NOMO-1 treated with dmso at 0.1 percent for 144 hours (cell line): ENCODE measurements around the gene WAPL.
"Not testable (repeated sequence)": the region's sequence is repeated elsewhere in the genome, so short reads cannot be mapped to it uniquely, and the experiment has no call there.

ENCODE experiments used
- DNase-seq: peaks from one replicate; lab custom pipeline; 2025; ENCODE audit not compliant: unreplicated experiment; lab: John Stamatoyannopoulos, UW

The WAPL gene, protein sequence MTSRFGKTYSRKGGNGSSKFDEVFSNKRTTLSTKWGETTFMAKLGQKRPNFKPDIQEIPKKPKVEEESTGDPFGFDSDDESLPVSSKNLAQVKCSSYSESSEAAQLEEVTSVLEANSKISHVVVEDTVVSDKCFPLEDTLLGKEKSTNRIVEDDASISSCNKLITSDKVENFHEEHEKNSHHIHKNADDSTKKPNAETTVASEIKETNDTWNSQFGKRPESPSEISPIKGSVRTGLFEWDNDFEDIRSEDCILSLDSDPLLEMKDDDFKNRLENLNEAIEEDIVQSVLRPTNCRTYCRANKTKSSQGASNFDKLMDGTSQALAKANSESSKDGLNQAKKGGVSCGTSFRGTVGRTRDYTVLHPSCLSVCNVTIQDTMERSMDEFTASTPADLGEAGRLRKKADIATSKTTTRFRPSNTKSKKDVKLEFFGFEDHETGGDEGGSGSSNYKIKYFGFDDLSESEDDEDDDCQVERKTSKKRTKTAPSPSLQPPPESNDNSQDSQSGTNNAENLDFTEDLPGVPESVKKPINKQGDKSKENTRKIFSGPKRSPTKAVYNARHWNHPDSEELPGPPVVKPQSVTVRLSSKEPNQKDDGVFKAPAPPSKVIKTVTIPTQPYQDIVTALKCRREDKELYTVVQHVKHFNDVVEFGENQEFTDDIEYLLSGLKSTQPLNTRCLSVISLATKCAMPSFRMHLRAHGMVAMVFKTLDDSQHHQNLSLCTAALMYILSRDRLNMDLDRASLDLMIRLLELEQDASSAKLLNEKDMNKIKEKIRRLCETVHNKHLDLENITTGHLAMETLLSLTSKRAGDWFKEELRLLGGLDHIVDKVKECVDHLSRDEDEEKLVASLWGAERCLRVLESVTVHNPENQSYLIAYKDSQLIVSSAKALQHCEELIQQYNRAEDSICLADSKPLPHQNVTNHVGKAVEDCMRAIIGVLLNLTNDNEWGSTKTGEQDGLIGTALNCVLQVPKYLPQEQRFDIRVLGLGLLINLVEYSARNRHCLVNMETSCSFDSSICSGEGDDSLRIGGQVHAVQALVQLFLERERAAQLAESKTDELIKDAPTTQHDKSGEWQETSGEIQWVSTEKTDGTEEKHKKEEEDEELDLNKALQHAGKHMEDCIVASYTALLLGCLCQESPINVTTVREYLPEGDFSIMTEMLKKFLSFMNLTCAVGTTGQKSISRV (N-terminal part only)

DNA sequence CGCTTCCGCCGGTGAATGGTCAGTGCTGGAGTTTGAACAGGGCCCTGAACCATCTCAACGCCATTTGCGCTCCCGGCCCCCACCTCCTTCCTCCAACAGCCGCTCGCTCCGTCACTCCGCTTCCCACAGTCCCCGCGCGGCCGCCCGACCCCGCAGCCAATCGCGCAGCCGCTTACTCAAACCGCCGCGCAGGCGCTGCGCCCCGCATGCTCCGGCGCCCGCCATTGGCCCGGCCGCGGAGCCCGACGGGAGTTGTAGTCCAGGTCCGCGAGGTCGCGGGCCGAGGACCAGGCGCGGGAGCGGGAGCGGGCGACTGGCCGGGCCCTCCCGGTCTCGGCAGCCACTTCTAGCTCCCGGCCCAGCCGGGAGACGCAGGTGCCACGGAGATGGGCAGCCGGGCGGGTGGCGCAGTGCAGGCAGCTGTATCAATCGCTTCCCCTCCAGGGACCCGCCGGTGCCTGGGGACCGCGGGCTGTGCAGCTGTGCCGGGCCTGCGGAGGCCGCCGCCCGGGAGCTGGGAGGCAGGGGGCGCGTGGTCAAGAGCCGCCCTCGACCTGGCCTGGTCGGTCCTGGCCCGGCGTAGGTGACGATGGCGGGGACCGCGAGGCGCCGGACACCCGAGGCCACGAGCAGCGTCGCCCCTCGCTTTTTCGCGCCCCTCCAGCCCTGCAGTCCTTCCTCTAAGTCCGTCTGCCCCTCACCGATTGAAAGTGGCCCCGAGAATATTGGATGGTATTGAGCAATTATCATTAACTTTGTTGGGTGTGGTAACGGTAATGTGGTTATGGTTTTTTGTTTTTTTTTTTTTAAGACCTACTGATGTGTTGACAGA lies at the start of gene WAPL:
Gene WAPL (minus strand): TSS at position 115 of the 832 bp plus-strand sequence. CDS start 3,723 bp downstream, outside the sequence.
- DNase-seq: peak; percentile 95

DNA sequence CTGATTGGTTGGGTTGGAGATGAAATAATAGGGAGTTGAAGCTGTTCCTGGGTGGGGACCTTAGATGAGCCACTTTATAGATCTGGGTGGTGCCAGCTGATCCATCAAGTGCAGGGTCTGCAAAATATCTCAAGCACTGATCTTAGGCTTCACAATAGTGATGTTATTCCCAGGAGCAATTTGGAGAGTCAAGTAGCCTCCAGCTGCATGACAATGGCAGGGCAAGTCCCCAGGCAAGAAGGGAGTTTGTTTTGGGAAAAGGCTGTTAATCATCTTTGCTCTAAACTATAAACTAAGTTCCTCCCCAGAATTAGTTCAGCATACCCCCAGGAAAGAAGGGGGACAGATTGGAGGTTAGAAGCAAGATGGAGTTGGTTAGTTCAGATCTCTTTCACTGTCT lies 47.7 kb upstream of the WAPL start:
- DNase-seq: no peak

DNA sequence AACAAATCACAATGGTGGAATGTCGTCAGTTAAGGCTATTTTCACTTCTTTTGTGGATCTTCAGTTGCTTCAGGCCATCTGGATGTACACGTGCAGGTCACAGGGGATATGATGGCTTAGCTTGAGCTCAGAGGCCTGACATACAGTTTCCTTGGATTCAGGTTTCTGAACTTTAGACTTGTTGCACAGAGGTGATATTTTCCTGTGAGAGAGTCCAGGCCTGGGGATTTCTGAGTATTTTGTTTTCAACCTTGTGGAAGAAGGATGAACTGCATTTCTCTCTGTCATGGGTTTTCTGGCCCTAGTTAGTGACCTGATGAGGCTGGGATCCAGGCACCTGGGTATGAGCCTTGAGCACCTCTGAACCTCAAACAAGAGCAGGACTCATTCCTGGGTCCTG lies 44.9 kb upstream of the WAPL start:
- not testable (repeated sequence) for DNase-seq

DNA sequence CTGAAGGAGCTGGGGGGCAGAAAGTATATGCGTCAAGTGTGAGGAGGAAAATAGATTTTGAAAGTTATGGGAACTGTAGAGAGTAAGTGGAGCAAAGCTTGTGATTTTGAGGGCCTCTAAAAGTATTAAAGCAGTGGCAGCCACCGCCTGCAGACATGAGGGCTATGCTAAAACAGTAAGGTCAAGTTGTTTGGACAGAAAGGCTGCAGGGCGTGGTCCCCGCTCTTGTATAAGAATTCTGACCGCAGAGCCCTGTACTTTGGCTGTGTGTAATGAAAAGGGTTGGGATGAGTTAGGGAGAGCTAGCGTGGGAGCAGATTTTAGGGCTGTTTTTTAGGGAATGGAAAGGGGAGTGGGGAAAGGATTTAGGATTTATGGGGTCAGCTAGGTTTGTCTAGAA lies 41.7 kb upstream of the WAPL start:
- DNase-seq: not testable (repeated sequence)

DNA sequence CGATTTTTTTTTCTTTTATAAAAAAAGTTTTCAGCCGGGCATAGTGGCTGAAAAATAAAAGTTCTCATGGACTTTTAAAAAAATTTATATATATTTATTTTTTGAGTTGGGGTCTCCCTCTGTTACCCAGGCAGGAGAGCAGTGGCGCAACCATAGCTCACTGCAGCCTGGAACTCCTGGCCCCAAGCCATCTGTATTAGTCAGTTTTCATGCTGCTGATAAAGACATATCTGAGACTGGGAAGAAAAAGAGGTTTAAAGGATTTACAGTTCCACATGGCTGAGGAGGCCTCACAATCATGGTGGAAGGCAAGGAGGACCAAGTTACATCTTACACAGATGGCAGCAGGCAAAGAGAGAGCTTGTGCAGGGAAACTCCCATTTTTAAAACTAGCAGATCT lies 37.1 kb upstream of the WAPL start:
- DNase-seq: not testable (repeated sequence)

DNA sequence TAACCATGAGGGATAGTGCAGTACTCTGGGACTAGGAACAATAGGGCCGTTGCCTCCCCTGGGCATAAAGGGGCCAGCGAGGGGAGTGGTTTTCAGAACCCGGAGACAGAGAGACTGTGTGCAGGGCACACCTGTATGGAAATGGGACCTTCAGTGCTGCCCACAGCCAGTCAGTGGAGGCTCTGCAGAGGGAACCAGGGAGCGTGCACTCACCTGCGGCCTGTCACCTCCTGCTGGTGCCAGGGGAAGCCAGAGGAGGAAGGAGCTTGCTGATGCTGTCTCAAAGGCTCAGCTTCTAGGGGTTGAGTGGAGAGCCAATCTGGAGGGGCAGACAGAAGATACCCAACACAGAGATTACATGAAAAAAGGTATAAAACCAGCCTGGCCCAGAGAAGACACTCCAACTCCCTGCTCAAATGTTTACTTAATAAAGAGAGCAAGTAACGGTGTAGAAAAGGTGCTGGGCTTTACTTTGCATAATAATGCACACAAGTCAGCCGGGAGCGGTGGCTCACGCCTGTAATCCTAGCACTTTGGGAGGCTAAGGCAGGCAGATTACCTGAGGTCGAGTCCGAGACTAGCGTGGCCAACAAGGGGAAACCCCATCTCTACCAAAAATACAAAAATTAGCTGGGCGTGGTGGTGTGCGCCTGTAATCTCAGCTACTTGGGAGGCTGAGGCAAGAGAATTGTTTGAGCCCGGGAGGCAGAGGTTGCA lies 35.5 kb upstream of the WAPL start:
- no peak for DNase-seq

DNA sequence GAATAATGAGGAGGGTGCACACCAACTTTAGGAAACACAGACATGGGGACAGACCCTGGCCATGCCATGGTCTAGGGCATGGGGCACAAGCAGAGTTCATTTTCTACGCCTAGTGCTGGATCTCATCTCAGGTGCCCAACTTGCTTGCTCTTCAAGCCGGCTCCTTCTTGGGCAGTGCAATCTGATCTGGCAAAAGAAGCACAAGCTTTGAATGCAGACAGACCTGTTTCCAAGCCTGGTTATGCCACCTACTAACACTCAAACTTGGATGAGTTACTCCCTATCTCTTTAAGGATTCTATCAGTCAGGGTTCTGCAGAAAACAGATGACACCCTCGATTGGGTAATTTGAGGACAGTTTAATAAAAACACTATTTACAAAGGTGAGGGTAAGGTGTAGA lies 34.9 kb upstream of the WAPL start:
- DNase-seq: no peak

DNA sequence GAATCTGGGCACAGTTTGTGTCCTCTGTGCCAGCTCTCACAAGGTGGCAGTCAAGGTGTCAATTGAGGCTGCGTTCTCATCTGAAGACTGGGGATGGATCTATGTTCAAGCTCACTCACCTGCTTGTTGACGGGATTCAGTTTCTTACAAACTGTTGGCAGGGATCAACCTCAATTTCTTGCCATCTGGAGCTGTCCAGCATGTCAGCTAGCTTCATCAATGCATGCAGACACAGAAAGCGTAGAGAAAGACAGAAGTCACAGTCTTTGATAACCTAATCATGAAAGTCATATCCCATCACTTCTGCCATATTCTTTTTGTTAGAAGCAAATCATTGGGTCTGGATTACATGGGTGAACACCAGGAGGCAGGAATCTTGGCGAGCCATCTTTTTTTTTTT lies 32.0 kb upstream of the WAPL start:
- no peak for DNase-seq

DNA sequence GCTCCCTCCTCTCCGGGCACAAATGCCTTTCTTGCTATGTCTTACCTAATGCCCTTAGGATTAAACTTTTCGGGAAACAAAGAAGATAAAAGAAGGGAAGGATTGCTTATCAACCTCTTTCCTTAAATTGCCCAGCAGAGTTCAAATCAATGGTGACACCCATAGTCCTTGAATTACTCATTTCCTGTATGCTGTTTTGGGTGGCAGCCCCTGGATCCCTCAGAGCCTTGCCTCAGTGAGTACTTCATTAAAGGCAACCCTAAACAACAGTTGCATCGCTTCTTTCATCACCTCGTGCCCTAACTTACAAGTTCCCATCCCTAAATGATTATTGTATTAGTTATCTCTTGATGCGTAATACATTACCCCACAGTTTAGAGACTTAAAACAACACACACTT lies 31.6 kb upstream of the WAPL start:
- DNase-seq: no peak

DNA sequence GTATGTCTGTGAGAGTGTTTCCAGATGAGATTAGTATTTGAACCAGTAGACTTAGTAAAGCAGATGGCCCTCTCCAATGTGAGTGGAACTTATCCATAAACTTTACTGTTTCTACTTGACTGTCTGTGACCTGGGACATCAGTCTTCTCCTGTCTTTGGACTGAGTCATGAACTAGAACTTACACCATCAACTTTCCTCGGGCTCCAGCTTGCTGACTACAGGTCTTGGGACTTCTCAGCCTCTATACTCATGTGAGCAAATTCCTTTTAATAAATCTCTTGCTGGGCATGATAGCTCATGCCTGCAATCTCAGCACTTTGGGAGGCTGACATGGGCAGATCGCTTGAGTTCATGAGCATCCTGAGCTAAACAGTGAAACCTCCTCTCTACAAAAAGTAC lies 25.7 kb upstream of the WAPL start:
- DNase-seq: no peak

DNA sequence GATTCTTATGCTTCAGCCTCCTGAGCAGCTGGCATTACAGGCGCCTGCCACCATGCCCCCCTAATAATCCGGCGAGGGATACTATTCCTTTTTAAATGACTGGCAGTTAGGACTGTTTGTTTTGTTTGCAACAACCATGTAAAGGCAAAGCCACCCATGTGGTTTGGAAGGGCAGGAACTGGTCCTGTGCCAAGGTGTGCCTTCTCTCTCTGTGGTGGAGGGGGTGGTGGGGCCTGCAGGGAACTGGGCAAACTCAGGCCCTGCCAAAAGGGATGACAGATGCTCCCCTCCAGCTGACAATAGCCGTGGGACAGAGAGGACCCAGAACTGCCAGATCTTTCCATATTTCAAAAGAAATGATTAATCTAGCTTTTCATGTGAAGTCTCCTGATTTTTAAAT lies 23.5 kb upstream of the WAPL start:
- DNase-seq: no peak

DNA sequence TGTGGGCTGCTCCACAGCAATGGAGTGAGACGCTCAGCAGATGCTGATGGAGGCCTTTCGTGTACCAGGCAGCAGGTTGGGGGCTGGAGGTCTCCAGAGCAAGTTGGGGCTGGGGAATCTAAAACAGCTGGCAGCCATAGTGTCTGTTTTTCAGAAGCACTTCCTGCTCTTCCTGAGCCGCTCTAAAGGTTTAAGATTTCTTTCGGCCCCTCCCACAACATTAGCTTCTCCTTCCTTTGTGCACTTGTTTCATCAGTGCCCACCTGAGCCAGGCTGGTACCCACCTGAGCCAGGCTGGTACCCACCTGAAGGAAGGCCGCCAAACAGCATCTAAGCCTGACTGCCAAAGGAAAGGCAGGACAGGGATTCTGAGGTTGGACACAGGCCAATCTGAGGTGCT lies 18.4 kb upstream of the WAPL start:
- DNase-seq: no peak

DNA sequence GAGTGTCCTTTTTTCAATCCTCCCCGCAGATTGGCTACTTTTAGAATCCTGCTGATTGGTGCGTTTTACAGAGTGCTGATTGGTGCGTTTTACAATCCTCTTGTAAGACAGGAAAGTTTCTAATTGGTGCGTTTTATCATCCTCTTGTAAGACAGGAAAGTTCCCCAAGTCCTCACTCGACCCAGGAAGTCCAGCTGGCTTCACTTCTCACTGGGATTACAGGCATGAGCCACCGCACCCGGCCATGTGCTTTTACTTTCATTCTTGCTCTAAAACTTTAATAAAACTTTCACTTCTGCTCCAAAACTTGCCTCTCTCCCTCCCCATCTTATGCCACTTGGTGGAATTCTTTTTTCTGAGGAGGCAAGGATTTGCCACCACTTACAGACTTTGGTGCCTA lies 17.0 kb upstream of the WAPL start:
- no peak for DNase-seq

DNA sequence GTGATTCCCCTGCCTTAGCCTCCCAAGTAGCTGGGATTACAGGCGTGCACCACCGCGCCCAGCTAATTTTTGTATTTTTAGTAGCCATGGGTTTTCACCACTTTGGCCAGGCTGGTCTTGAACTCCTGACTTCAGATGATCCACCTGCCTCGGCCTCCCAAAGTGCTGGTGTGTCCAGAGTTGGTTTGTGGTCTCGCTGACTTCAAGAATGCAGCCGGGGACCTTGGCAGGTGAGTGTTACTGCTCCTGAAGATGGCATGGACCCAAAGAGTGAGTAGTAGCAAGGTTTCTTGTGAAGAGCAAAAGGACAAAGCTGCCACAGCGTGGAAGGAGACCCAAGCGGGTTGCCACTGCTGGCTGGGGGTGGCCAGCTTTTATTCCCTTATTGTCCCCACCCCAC lies 16.4 kb upstream of the WAPL start:
- not testable (repeated sequence) for DNase-seq

DNA sequence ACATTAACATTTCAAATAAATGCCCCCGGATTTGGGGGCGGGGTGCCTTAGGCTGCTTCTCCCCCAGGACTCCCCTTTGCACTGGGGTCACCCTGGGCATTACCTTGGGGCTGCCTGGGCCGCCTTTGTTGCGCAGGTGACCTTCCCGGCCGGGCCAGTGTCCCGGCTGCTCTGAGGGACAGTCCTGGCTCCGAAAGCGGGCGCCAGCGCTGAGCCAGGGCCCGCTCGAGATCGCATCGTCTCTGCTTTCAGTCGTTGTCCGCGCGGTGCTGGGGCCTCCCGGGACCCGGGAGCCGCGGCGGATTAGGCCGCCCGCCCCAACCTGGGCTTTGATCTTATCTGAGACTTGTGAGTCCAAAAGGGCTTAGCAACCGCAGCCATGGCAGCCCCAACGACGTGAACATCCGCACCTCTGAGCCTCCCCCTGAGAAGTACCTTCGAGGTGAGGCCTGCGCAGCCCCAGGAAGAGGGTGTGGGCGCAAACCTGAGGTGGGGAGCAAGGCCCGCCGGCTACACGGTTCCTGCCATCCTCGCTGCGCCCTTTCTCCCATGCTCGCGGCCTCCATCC lies 14.8 kb upstream of the WAPL start:
- DNase-seq: no peak

DNA sequence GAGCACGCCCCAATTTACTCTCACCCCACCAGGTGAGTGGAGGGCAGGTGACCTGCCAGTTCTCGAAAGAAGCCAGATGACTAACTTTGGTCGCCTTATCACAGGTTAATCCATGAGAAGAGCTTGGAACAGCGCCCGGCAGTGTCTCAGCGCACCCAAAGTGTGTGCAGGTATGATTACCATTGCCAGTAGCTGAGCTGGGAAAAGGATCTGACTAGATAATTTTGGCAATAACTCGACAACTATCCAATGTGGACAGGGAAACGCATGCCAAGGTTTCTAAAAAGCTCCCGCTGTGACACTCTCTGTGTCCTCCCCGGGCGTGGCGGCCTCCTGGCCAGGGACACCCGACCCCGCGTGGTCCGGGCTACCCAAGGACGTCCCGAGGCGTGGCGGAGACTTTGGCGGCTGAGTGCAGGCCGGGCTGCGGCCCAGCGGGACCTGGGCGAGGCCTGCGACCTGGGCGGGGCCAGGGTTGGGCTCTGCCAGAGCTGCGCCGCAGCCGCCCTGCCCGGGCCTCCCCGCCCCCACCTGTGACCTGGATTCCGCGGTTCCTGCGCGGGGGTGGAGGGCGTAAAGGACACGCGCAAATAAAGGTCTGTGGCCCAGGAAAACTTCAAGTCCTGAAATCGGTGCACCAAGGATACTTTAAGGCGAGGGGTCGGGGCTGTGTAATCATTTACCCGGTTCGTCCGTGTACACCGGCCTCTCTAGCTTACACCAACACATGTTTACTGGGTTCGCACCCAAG lies 13.7 kb upstream of the WAPL start:
- no peak for DNase-seq

DNA sequence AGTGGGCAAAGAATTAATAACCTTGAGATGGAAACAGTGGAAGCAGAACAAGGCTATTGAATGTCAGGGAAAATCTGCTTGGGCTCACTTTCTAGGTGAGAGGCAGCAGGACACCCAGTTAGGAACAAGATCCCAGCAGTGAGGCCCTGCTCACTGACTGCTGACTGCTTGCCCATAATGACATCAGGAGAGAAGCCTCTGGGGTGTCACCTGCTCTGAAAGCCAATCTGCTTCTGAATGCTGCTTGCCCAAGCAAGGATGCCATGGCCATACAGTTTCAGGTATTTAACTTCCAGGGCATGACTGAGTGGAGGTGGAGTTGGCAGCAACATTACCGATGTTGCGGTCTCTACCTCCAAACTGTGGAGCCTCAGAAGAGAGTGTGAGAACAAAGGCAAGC lies 11.7 kb upstream of the WAPL start:
- no peak for DNase-seq

DNA sequence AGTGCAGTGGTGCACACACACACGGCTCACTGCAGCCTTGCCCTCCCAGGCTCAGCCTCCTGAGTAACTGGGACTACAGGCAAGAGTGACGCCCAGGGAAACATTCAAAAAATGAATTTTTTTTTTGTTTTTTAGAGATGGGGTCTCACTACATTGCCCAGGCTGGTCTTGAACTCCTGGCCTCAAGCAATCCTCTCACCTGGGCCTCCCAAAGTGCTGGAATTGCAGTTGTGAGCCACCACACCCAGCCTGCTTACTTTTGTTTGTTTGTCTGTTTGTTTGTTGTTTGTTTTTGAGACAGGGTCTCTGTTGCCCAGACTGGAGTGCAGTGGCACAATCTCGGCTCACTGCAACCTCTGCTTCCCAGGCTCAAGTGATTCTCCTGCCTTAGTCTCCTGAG lies 7.1 kb upstream of the WAPL start:
- DNase-seq: not testable (repeated sequence)

DNA sequence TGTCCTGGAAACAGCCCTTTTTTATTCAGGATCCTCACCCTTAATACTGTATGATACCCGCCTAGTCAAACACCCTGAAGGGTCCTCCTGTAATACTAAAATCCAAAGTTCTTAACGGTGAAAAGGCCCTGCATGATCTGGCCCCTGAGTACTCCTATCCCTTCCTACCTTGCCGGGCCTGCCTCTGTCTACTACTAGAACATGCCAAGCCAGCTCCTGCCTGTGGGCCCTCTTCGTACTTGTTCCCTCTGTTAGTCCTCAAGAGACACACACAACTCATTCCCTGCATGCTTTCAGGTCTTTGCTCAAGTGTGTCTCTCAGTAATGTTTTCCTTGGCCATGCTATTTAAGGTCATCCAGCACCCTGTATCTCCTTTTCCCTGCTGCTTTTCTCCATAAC lies 5.0 kb upstream of the WAPL start:
- DNase-seq: no peak
